ENCODE results near the gene GABRG3. TPM values are rescaled to one million over a fixed set of nuclear protein-coding genes. Genes with fewer than 3 reads are reported as not detected.

Gene GABRG3
- total and polyA plus RNA-seq, 2 experiments from 2014 or later: 0.10 to 1.4 TPM

GRCh38 chr15:27454281-27455075, 483.5 kb downstream of the GABRG3 start (continued):
- TF ChIP-seq CTCF (conservative IDR thresholded peaks at IDR 0.05; ENCODE audit: low read depth in 2 of 2): no peak
- no peak for TF ChIP-seq CREB1 (CRISPR knock-in tag; IDR thresholded peaks at IDR 0.05; ENCODE audit: low read depth)
- no peak for TF ChIP-seq STAT1 (IDR thresholded peaks at IDR 0.05; ENCODE audit: unreplicated experiment)
- no peak for TF ChIP-seq ZNF114 (CRISPR knock-in tag; IDR thresholded peaks at IDR 0.05)
- TF ChIP-seq REST (IDR thresholded peaks at IDR 0.05; ENCODE audit: unreplicated experiment): no peak
- no peak for TF ChIP-seq JUNB (IDR thresholded peaks at IDR 0.05; ENCODE audit: unreplicated experiment)

- Histone ChIP-seq H4K20me1 (replicated peaks; ENCODE audit: insufficient read depth) (no peaks in the 10 kb centered on the region), H2AFZ (no peak overlapping the region), H3K9me2 (ENCODE audit: insufficient read depth) (0 out of 2 replicates have a peak, but pooled peaks cover under 1% of the 10 kb centered on the region), H3K79me2 (replicated peaks; ENCODE audit: insufficient read depth) (no peaks in the 10 kb centered on the region), H3K4me2 (no peak overlapping the region), H3K27me3 (ENCODE audit: insufficient read depth) (no peaks in the 10 kb centered on the region), H3K36me3 (ENCODE audit: insufficient read depth) (no peaks in the 10 kb centered on the region), H3K27ac (ENCODE audit: low read depth) (no peak overlapping the region), H3F3A (replicated peaks; ENCODE audit: low read depth) (no peaks in the 10 kb centered on the region), H3K4me1 (ENCODE audit: insufficient read depth) (no peaks in the 10 kb centered on the region), H3K4me3 (no peak overlapping the region)
- Mint-ChIP-seq H3K4me3 (no peak overlapping the region), H3K4me1 (0 out of 3 replicates have a peak, but pooled peaks cover 3% of the 10 kb centered on the region), H3K27ac (no peak overlapping the region), H3K27me3 (ENCODE audit: insufficient read depth, low read depth, poor library complexity) (peaks cover 4% of the 10 kb centered on the region), H3K9me3 (peaks cover under 1% of the 10 kb centered on the region; the same call in 2 of the 3 replicates), H3K36me3 (ENCODE audit: low read depth) (no peaks in the 10 kb centered on the region)
- ATAC-seq (no peak), DNase-seq (ENCODE audit: low spot score) (no peak)
- TF ChIP-seq POLR2AphosphoS5 (IDR thresholded peaks at IDR 0.05; ENCODE audit: low read depth) (no peak), JUNB (IDR thresholded peaks at IDR 0.05; ENCODE audit: unreplicated experiment) (no peak), ZNF331 (CRISPR knock-in tag; IDR thresholded peaks at IDR 0.05; ENCODE audit: low read depth) (no peak), EZH2phosphoT487 (IDR thresholded peaks at IDR 0.05; ENCODE audit: unreplicated experiment) (no peak), ZNF114 (CRISPR knock-in tag; IDR thresholded peaks at IDR 0.05) (no peak), STAT1 (IDR thresholded peaks at IDR 0.05; ENCODE audit: unreplicated experiment) (no peak), CTCF (conservative IDR thresholded peaks at IDR 0.05; ENCODE audit: low read depth in 2 of 2) (no peak), ETS1 (IDR thresholded peaks at IDR 0.05) (no peak)
Observed at GRCh38 chr15:27456807-27457206, 485.8 kb downstream of the GABRG3 start.

Data from GM23338 (cell line).